PC-9 (cell line): ENCODE results near the gene SEMA4A.

Experiments
- CTCF ChIP-seq: fragments of 200-600 bp; sonication (generic); conservative IDR thresholded peaks from 2 replicates; pipeline ENCODE4 v1.6.1; 2017; ENCODE audit warnings: mixed run types, antibody characterized with exemption, mild to moderate bottlenecking, moderate library complexity
- EZH2 ChIP-seq: fragments of 200-600 bp; sonication (generic); IDR thresholded peaks from 2 replicates; pipeline ENCODE4 v1.8.0; 2017; ENCODE audit warnings: antibody characterized with exemption, low read depth

DNA sequence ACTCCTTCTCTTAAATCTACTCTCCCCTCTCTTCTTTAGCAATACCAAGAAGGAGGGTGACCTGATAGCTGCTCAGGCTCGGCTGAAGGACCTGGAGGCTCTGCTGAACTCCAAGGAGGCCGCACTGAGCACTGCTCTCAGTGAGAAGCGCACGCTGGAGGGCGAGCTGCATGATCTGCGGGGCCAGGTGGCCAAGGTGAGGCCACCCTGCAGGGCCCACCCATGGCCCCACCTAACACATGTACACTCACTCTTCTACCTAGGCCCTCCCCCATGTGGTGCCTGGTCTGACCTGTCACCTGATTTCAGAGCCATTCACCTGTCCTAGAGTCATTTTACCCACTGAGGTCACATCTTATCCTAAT, 22.8 kb upstream of the SEMA4A start:
- TF ChIP-seq CTCF, result peak; percentile 22; the same call in 1 of the 2 replicates
- TF ChIP-seq EZH2, result no peak
